ENCODE measurements around the gene PAM. TPM values are rescaled to one million over a fixed set of nuclear protein-coding genes. Genes with fewer than 3 reads are reported as not detected.

The PAM gene
- total and polyA plus RNA-seq, 2 of the 8 experiments (the other 6 are each of a cell fraction or from before 2014, with no cell fraction given): 30.4 to 67.8 TPM

DNA sequence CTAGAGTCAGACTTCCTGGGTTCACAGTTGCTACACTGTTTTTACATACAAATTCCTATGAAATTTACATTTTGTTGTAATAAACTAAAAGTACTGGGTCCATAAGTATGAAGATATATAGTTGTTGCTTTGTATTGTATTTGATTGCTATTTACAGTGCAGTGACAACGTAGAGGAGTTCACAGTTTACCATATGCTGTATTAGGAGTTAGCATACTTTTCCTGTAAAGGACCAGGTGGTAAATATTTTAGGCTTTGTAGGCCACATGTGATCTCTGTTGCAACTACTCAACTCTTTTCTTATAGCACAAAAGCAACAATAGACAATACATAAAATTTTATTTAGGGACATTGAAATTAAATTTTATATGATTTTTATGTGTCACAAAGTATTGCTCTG, 18.0 kb downstream of the PAM start:
- Histone ChIP-seq H2AFZ (ENCODE audit: low read length) (no peak overlapping the region), H3K14ac (ENCODE audit: insufficient read length) (no peak overlapping the region), H3K56ac (replicated peaks; ENCODE audit: insufficient read length, low read depth, low read length) (no peak overlapping the region), H3K23me2 (ENCODE audit: low read depth, low read length) (no peaks in the 10 kb centered on the region; the same call in 1 of the 2 replicates), H4K20me1 (replicated peaks in 1 of 2; ENCODE audit: control insufficient read depth in 1 of 2, insufficient read depth in 2 of 2, low read length in 2 of 2) (no peaks in the 10 kb centered on the region), H3K4me2 (ENCODE audit: insufficient read depth in 1 of 2, low read depth in 2 of 2, low read length in 2 of 2) (no peak overlapping the region), H2BK15ac (ENCODE audit: low read length) (no peak overlapping the region), H3K36me3 (ENCODE audit: control insufficient read depth in 2 of 4, insufficient read depth in 4 of 4, low read length in 3 of 4) (no peaks in the 10 kb centered on the region), H2BK120ac (replicated peaks; ENCODE audit: low read depth, low read length) (no peak overlapping the region), H3K4ac (replicated peaks; ENCODE audit: insufficient read length, low read depth, low read length) (no peak overlapping the region), H4K5ac (ENCODE audit: insufficient read length, low read depth, low read length) (no peak overlapping the region), H2AK5ac (ENCODE audit: low read depth, low read length) (no peak overlapping the region), H3K79me1 (ENCODE audit: low read depth, low read length) (peaks cover 2% of the 10 kb centered on the region; the same call in 1 of the 2 replicates), H2BK20ac (ENCODE audit: low read length) (no peak overlapping the region), H3K27me3 (replicated peaks in 1 of 4; ENCODE audit: control insufficient read depth in 3 of 4, extremely low read depth in 1 of 4, insufficient read depth in 3 of 4, low read length in 3 of 4) (no peaks in the 10 kb centered on the region), H3K18ac (ENCODE audit: extremely low read depth, low read length) (no peak overlapping the region), H3K4me3 (ENCODE audit: extremely low read depth in 1 of 4, insufficient read depth in 2 of 4, low read depth in 3 of 4, low read length in 4 of 4) (no peak overlapping the region), H3K79me2 (ENCODE audit: control insufficient read depth in 1 of 2, insufficient read depth in 2 of 2, low read length in 2 of 2) (peaks cover 0 to 54% of the 10 kb centered on the region in 2 experiments; a peak in 2 of 4 replicates), H2BK12ac (ENCODE audit: low read depth, low read length) (no peak overlapping the region), H3K23ac (ENCODE audit: insufficient read length) (no peak overlapping the region), H3K9ac (replicated peaks in 1 of 4; ENCODE audit: extremely low read depth in 1 of 4, low read depth in 3 of 4, low read length in 3 of 4) (no peak overlapping the region), H4K91ac (replicated peaks; ENCODE audit: insufficient read length, low read length) (no peak overlapping the region), H4K8ac (ENCODE audit: extremely low read depth, insufficient read depth, low read length) (no peak overlapping the region), H3K4me1 (replicated peaks in 1 of 4; ENCODE audit: control insufficient read depth in 3 of 4, insufficient read depth in 4 of 4, low read length in 3 of 4) (peaks cover 0 to 5% (median 2%) of the 10 kb centered on the region in 4 experiments; a peak in 3 of 7 replicates), H3K27ac (ENCODE audit: low read depth, low read length) (no peak overlapping the region), H3K9me3 (ENCODE audit: insufficient read depth in 2 of 2, low read depth in 1 of 2, low read length in 1 of 2) (no peaks in the 10 kb centered on the region), H2BK5ac (ENCODE audit: low read depth, low read length) (no peak overlapping the region)
- CTCF ChIA-PET (ENCODE audit: partially characterized antibody): no interaction called here
- WGBS, 2 experiments (ENCODE audit: extremely low coverage in 1 of 2, insufficient coverage in 1 of 2, insufficient read length in 1 of 2, insufficient replicate concordance in 2 of 2, low coverage in 1 of 2, low lambda C conversion rate in 2 of 2, missing lambda C conversion rate in 1 of 2): 86% methylated on average over 1 of the region's 1 CpG; no CpG with 5 or more reads in 1 of the 2 experiments
- TF ChIP-seq SUZ12 (IDR thresholded peaks at IDR 0.05; ENCODE audit: low read length): no peak
- TF ChIP-seq SP4 (IDR thresholded peaks at IDR 0.05; ENCODE audit: low read length): no peak
- TF ChIP-seq POU5F1 (IDR thresholded peaks at IDR 0.05; ENCODE audit: low read depth, low read length): no peak
- TF ChIP-seq, protein P1, sequence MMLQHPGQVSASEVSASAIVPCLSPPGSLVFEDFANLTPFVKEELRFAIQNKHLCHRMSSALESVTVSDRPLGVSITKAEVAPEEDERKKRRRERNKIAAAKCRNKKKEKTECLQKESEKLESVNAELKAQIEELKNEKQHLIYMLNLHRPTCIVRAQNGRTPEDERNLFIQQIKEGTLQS (IDR thresholded peaks at IDR 0.05; ENCODE audit: insufficient read depth, low read depth, low read length): no peak
- no peak for TF ChIP-seq CHD2 (IDR thresholded peaks at IDR 0.05; ENCODE audit: low read length)
- no peak for TF ChIP-seq KDM4A (IDR thresholded peaks at IDR 0.05; ENCODE audit: low read depth, low read length, severe bottlenecking)
- FAIRE-seq (no peak), DNase-seq (ENCODE audit: low read depth in 1 of 2, low spot score in 2 of 2) (no peak)
- POLR2A ChIA-PET (ENCODE audit: partially characterized antibody): interaction anchor here (1.6 kb wide), 1 partner anchor 15 kb away, joined by 3 read pairs; no protein-coding TSS in a partner anchor

All from H1 (cell line).